Neutrophil (primary cell): Measurements from ENCODE around the gene CHRNA3.

Experiments used
- H3K27ac ChIP-seq: fragments of 200-600 bp; sonication (generic); 2 replicates; pipeline ENCODE4 v1.5.1; 2016; ENCODE audit warnings: mild to moderate bottlenecking, moderate library complexity
- H3K27me3 ChIP-seq: fragments of 200-600 bp; sonication (generic); 2 replicates; pipeline ENCODE4 v1.6.0; 2016; ENCODE audit warnings: mild to moderate bottlenecking
- H3K36me3 ChIP-seq: fragments of 200-600 bp; sonication (generic); 2 replicates; pipeline ENCODE4 v1.5.1; 2017
- H3K4me1 ChIP-seq, 2 experiments: fragments of 200-600 bp in 1 of 2; sonication (generic) in 1 of 2; 1 replicate in 1 of 2; 2 replicates in 1 of 2; pipeline versions ENCODE4 v1.5.1 to v1.6.1; 2013 to 2016; ENCODE audit warnings: low read depth in 1 of 2, low read length in 1 of 2, mild to moderate bottlenecking in 1 of 2, moderate library complexity in 1 of 2; ENCODE audit not compliant: control insufficient read depth in 1 of 2, insufficient read depth in 1 of 2
- H3K4me3 ChIP-seq, 2 experiments: fragments of 200-600 bp in 1 of 2; sonication (generic) in 1 of 2; 1 replicate in 1 of 2; 2 replicates in 1 of 2; pipeline ENCODE4 v1.5.1; 2013 to 2016; ENCODE audit warnings: low read depth in 1 of 2, low read length in 1 of 2, mild to moderate bottlenecking in 1 of 2, moderate library complexity in 1 of 2
- H3K9me3 ChIP-seq: fragments of 200-600 bp; sonication (generic); 2 replicates; pipeline ENCODE4 v1.5.1; 2016
- TF ChIP-seq, protein P1 (sequence below): fragments of 200-600 bp; sonication (generic); IDR thresholded peaks from 2 replicates; pipeline ENCODE4 v1.5.1; 2016; ENCODE audit warnings: antibody characterized with exemption

CHRNA3 gene

DNA sequence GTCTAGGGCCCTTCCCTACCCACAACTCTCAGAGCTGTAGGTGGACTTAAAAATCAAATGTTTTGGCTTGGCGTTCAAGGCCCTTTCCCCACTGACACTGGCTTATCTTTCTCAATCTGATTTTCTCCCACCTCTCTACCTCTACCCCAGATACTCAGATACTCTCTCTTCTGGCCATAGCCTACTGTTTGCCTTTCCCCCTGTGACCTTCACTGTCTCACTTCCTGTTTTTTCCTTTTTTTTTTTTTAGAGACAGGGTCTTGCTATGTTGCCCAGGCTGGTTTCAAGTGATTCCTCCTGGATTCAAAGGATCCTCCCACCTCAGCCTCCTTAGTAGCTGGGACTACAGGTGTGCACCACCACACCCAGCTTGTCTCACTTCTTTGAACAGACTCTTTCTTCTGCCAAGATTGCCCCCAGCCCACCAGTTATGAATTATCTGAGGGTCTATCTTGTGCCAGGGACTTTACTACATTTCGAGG lies 15.6 kb upstream of the CHRNA3 start:
- Histone ChIP-seq H3K27me3 (peaks cover 28% of the 10 kb centered on the region), H3K4me3 (no peak overlapping the region), H3K4me1 (peaks cover 0 to 7% of the 10 kb centered on the region in 2 experiments), H3K9me3 (no peaks in the 10 kb centered on the region), H3K36me3 (no peaks in the 10 kb centered on the region), H3K27ac (no peak overlapping the region)
- TF ChIP-seq, protein P1, sequence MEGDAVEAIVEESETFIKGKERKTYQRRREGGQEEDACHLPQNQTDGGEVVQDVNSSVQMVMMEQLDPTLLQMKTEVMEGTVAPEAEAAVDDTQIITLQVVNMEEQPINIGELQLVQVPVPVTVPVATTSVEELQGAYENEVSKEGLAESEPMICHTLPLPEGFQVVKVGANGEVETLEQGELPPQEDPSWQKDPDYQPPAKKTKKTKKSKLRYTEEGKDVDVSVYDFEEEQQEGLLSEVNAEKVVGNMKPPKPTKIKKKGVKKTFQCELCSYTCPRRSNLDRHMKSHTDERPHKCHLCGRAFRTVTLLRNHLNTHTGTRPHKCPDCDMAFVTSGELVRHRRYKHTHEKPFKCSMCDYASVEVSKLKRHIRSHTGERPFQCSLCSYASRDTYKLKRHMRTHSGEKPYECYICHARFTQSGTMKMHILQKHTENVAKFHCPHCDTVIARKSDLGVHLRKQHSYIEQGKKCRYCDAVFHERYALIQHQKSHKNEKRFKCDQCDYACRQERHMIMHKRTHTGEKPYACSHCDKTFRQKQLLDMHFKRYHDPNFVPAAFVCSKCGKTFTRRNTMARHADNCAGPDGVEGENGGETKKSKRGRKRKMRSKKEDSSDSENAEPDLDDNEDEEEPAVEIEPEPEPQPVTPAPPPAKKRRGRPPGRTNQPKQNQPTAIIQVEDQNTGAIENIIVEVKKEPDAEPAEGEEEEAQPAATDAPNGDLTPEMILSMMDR = no peak

- TF ChIP-seq, protein P1 = no peak
- no peak overlapping the region for H3K27ac ChIP-seq
Measured at GRCh38 chr15:78635346-78635745, 14.6 kb upstream of the CHRNA3 start.

GRCh38 chr15:78634210-78635145 lies 13.7 kb upstream of the CHRNA3 start:
- Histone ChIP-seq H3K4me1 (no peaks in the 10 kb centered on the region), H3K27ac (no peak overlapping the region), H3K9me3 (no peaks in the 10 kb centered on the region), H3K4me3 (no peak overlapping the region), H3K27me3 (peaks cover 9% of the 10 kb centered on the region), H3K36me3 (no peaks in the 10 kb centered on the region)
- TF ChIP-seq, protein P1 = no peak

More at GRCh38 chr15:78635346-78635745, 14.6 kb upstream of the CHRNA3 start:
- no peak overlapping the region for H3K4me3 ChIP-seq
- H3K27me3 ChIP-seq = peaks cover 17% of the 10 kb centered on the region
- H3K4me1 ChIP-seq = peaks cover 0 to under 1% of the 10 kb centered on the region in 2 experiments
- no peaks in the 10 kb centered on the region for H3K36me3 ChIP-seq
- H3K9me3 ChIP-seq = no peaks in the 10 kb centered on the region

GRCh38 chr15:78633348-78633747 lies 12.6 kb upstream of the CHRNA3 start:
- Histone ChIP-seq H3K27me3 (peaks cover 4% of the 10 kb centered on the region), H3K4me3 (no peak overlapping the region), H3K36me3 (no peaks in the 10 kb centered on the region), H3K4me1 (no peaks in the 10 kb centered on the region), H3K27ac (no peak overlapping the region), H3K9me3 (no peaks in the 10 kb centered on the region)
- TF ChIP-seq, protein P1 = no peak

GRCh38 chr15:78630886-78631633 lies 10.3 kb upstream of the CHRNA3 start:
- Histone ChIP-seq H3K27me3 (peaks cover 23% of the 10 kb centered on the region), H3K4me3 (no peak overlapping the region), H3K9me3 (no peaks in the 10 kb centered on the region), H3K27ac (no peak overlapping the region), H3K4me1 (no peaks in the 10 kb centered on the region), H3K36me3 (no peaks in the 10 kb centered on the region)
- TF ChIP-seq, protein P1 = no peak
